ENCODE measurements around the gene STPG4.

- no peak for TF ChIP-seq PATZ1 (CRISPR knock-in tag; IDR thresholded peaks at IDR 0.05; ENCODE audit: borderline replicate concordance)
- no peak for TF ChIP-seq TSHZ2 (CRISPR knock-in tag; IDR thresholded peaks at IDR 0.05)
- no peak for TF ChIP-seq ESRRG (CRISPR knock-in tag; IDR thresholded peaks at IDR 0.05)
- TF ChIP-seq PPARA (CRISPR knock-in tag; IDR thresholded peaks at IDR 0.05; ENCODE audit: borderline replicate concordance), result no peak
Measured at GRCh38 chr2:47065343-47065742, 89.8 kb downstream of the STPG4 start.
